ENCODE data around the gene ING5. TPM values are rescaled to one million over a fixed set of nuclear protein-coding genes. Genes with fewer than 3 reads are reported as not detected.

Gene ING5
- total RNA-seq, 1 experiment from 2014 or later: 45.9 TPM

- DNase-seq (ENCODE audit: low read depth, low spot score) (no peak), ATAC-seq (no peak)
- ChIA-PET POLR2A (no interaction called here), RAD21 (ENCODE audit: low non-redundant PET in 1 of 2, low total read pairs in 2 of 2, uncharacterized antibody in 2 of 2, unreplicated experiment in 2 of 2) (no interaction called here), CTCF (no interaction called here)
- Histone ChIP-seq H4K20me1 (ENCODE audit: insufficient read depth) (no peaks in the 10 kb centered on the region), H3K27me3 (ENCODE audit: insufficient read depth, low read length) (no peaks in the 10 kb centered on the region), H3K27ac (ENCODE audit: low read depth, low read length) (no peak overlapping the region), H3K9me2 (ENCODE audit: insufficient read depth) (no peaks in the 10 kb centered on the region), H2AFZ (ENCODE audit: low read depth, low read length, poor library complexity, severe bottlenecking) (no peak overlapping the region), H3K9me3 (ENCODE audit: control insufficient read depth in 1 of 2, insufficient read depth in 1 of 2, low read depth in 1 of 2, low read length in 2 of 2) (no peaks in the 10 kb centered on the region), H3K79me2 (ENCODE audit: insufficient read depth, low read length) (no peaks in the 10 kb centered on the region), H3K36me3 (ENCODE audit: control insufficient read depth in 1 of 2, insufficient read depth in 2 of 2, low read length in 2 of 2) (peaks cover 11 to 17% of the 10 kb centered on the region in 2 experiments; a peak in 3 of 4 replicates), H3K9ac (ENCODE audit: low read length) (no peak overlapping the region), H3K4me1 (ENCODE audit: control insufficient read depth in 1 of 2, insufficient read depth in 2 of 2, low read length in 2 of 2) (no peaks in the 10 kb centered on the region), H3K4me2 (ENCODE audit: low read length) (no peak overlapping the region), H3K4me3 (replicated peaks in 1 of 2; ENCODE audit: low read depth in 1 of 2, low read length in 2 of 2) (no peak overlapping the region)
- TF ChIP-seq SP1 (IDR thresholded peaks at IDR 0.05; ENCODE audit: low read depth) (no peak), ZFX (IDR thresholded peaks at IDR 0.05) (no peak), EGR1 (IDR thresholded peaks at IDR 0.05; ENCODE audit: low read depth) (no peak), SRF (IDR thresholded peaks at IDR 0.05; ENCODE audit: low read depth) (no peak), ZNF274 (IDR thresholded peaks at IDR 0.05; ENCODE audit: low read depth, low read length) (no peak), TCF7L2 (IDR thresholded peaks at IDR 0.05; ENCODE audit: borderline replicate concordance, extremely low read depth, insufficient read depth, insufficient read length) (no peak), CEBPB (IDR thresholded peaks at IDR 0.05; ENCODE audit: low read depth) (no peak), FOSL1 (IDR thresholded peaks at IDR 0.05; ENCODE audit: low read depth) (no peak), MAX (IDR thresholded peaks at IDR 0.05) (no peak), YY1 (IDR thresholded peaks at IDR 0.05; ENCODE audit: extremely low read depth, insufficient replicate concordance, low read depth, low read length) (no peak), ATF3 (IDR thresholded peaks at IDR 0.05) (no peak), POLR2AphosphoS5 (IDR thresholded peaks at IDR 0.05; ENCODE audit: low read depth, low read length) (no peak), ELF1 (IDR thresholded peaks at IDR 0.05; ENCODE audit: borderline replicate concordance, low read depth) (no peak), CBX3 (IDR thresholded peaks at IDR 0.05; ENCODE audit: low read depth) (no peak), EZH2phosphoT487 (IDR thresholded peaks at IDR 0.05; ENCODE audit: borderline replicate concordance) (no peak)
- TF ChIP-seq, protein P1, sequence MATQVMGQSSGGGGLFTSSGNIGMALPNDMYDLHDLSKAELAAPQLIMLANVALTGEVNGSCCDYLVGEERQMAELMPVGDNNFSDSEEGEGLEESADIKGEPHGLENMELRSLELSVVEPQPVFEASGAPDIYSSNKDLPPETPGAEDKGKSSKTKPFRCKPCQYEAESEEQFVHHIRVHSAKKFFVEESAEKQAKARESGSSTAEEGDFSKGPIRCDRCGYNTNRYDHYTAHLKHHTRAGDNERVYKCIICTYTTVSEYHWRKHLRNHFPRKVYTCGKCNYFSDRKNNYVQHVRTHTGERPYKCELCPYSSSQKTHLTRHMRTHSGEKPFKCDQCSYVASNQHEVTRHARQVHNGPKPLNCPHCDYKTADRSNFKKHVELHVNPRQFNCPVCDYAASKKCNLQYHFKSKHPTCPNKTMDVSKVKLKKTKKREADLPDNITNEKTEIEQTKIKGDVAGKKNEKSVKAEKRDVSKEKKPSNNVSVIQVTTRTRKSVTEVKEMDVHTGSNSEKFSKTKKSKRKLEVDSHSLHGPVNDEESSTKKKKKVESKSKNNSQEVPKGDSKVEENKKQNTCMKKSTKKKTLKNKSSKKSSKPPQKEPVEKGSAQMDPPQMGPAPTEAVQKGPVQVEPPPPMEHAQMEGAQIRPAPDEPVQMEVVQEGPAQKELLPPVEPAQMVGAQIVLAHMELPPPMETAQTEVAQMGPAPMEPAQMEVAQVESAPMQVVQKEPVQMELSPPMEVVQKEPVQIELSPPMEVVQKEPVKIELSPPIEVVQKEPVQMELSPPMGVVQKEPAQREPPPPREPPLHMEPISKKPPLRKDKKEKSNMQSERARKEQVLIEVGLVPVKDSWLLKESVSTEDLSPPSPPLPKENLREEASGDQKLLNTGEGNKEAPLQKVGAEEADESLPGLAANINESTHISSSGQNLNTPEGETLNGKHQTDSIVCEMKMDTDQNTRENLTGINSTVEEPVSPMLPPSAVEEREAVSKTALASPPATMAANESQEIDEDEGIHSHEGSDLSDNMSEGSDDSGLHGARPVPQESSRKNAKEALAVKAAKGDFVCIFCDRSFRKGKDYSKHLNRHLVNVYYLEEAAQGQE (IDR thresholded peaks at IDR 0.05; ENCODE audit: low read depth): no peak
- TF ChIP-seq, protein P2, sequence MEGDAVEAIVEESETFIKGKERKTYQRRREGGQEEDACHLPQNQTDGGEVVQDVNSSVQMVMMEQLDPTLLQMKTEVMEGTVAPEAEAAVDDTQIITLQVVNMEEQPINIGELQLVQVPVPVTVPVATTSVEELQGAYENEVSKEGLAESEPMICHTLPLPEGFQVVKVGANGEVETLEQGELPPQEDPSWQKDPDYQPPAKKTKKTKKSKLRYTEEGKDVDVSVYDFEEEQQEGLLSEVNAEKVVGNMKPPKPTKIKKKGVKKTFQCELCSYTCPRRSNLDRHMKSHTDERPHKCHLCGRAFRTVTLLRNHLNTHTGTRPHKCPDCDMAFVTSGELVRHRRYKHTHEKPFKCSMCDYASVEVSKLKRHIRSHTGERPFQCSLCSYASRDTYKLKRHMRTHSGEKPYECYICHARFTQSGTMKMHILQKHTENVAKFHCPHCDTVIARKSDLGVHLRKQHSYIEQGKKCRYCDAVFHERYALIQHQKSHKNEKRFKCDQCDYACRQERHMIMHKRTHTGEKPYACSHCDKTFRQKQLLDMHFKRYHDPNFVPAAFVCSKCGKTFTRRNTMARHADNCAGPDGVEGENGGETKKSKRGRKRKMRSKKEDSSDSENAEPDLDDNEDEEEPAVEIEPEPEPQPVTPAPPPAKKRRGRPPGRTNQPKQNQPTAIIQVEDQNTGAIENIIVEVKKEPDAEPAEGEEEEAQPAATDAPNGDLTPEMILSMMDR (IDR thresholded peaks at IDR 0.05 in 2 of 3, conservative IDR thresholded peaks at IDR 0.05 in 1 of 3; ENCODE audit: borderline replicate concordance in 1 of 3, insufficient read depth in 1 of 3, low read depth in 2 of 3, low read length in 2 of 3): no peak
- BruUV-seq (replicated peaks): no TSS peak
- intact Hi-C loops (cut with micrococcal nuclease): no loop called here
These were observed 53.9 kb downstream of the ING5 start for GRCh38 chr2:241755777-241756176.
